Hematopoietic multipotent progenitor cell treated with erythropoietin and hydrocortisone succinate and interleukin-3 and kit ligand, for 4 days (in vitro differentiated cells): Measurements from ENCODE around the gene GRAMD1A.
"Not testable (repeated sequence)": the region's sequence is repeated elsewhere in the genome, so short reads cannot be mapped to it uniquely, and the experiment has no call there.

Source experiments
- DNase-seq: peaks from one replicate; pipeline ENCODE4 v3.0.0-alpha.2; 2015

The GRAMD1A gene

DNA sequence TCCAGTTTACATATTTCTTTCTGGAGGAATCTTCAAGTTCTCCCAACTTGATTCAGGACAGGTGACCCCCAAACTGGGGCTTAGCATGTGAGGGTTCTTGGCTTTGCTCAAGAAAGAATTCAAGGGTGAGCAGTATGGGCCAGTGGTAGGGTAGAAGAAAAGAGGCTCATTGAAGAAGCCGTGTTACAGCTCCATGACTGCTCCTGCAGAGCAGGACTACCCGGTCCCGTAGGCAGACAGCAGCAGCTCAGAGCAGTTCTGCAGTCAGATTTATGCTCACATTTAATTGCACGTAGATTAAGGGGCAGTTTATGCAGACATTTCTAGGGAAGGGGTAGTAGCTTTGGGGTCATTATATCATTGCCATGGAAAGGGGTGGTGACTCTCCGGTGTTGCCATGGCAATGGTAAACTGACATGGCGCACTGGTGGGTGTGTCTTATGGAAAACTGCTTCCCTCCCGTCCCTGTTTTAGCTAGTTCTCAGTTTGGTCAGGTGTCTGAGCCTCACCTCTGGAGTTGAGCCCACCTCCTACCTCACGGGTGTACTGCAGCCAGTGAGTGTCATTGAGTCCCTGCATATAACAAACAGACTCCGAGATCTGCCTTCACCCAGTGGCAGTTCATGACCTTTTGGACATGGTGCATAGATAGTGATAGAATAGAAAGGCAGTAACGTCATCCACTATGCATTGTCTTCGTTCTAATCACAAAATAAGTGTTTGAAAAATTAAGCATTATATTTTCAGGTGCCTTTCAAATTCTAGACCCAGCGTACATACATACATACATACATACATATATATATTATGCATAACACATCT, 20.1 kb upstream of the GRAMD1A start:
- DNase-seq: no peak

DNA sequence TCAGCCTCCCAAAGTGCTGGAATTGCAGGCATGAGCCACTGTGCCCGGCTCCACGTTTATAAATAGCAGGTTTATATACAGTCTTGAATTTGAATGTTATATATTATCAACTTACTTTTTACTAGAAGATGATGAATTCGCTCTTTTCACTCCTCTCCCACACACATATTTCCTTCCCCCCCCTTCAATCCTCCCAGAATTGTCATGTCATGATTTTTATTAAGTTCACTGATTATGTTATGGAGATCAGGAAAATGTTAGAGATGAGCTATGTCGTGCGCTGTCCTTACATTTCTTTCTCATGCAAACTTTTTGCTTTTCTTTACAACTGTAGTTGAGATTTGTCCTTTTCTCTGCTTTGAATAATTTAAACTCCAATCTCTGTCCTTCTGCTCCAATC, 17.8 kb upstream of the GRAMD1A start:
- DNase-seq: no peak

DNA sequence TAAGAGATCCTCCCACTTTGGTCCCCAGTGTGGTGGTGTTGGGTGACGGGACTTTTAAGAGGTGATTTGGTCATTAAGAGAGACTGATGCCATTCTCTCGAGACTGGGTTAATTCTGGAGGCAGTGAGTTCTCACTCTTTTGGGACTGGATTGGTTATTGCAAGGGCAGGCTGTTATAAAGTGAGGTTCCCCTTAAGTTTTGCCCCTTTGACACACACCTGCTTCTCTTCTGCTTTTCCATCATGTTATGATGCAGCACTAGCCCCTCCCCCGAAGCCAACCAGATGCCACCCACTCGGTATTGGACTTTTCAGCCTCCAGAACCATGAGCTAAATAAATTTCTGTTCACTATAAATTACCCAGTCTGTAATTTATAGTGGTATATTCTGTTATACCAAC, 16.3 kb upstream of the GRAMD1A start:
- no peak for DNase-seq

DNA sequence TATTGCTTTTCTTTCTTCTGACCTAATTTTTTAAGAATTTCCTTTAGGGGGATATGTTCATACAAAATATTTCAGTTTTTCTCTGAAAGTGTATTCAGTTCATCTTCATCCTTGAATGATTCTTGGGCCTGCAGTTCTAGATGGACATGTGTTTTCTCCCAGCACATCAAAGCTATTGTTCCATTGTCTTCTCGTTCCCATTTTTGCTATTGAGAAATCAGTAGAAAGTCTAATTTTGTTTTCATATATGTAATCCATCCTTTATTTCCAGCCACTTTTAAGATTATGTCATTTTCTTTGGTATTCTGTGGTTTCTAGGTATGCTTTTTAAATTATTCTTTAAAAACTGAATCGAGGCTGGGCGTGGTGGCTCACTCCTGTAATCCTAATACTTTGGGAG, 15.8 kb upstream of the GRAMD1A start:
- DNase-seq: no peak

DNA sequence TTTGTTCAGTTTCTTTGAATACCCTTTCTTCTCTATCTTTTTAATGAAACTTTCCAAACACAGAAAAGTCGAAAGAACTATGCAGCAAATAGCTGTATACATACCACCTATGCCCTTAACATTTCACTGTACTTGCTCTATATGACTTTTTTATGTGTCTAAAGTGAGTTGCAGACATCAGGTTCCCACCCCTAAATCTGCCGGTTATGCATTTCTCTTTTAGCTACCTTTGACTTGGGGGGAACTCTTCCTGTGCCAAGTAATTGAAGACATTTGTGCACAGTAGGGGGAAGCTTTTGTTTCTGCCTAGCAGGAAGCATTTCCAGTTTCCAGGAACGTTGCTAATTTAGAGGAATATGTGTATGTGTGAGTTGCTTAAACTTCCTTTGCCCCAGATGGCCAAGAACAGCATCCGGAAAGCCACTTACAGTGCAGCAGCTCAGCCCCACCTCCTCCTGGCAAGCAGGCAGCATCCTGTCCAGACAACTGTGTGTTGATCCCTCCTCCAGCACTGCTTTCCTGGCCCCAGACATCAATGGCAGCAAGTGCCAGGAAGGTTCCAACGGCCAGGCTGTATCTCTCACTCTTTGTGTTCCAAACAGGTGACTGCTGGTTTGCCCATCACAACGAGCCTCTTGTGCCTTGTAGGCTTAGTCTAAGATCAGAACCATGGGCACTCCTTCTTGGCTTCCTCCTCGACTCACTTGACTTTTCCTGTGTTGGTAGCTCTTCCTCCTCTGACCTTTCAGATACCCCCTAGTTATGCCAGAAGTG, 14.7 kb upstream of the GRAMD1A start:
- DNase-seq: peak; percentile 33

DNA sequence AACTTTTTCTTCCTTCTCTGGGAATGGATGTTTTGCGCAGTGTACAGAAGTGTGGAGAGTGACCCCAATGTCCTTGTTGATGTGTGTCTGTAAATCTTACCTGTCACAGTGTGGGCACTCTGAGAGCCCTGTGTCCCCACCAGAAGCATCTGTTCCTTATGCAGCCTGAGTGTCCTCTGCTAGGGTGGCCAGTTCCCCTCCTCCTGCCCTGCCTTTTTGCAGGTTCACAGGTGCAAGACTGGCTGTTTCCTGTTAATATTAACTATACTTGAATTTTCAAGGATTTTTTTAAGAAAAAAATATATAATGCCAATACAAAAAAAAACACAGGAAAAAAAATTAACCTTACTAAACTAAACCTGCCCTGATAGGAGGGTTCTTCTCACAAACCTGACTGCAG, 12.0 kb upstream of the GRAMD1A start:
- no peak for DNase-seq

GRCh38 chr19:34989298-34989697, 10.8 kb upstream of the GRAMD1A start:
- no peak for DNase-seq

GRCh38 chr19:34990578-34991192, 9.4 kb upstream of the GRAMD1A start:
- no peak for DNase-seq

GRCh38 chr19:34991542-34992333, 8.4 kb upstream of the GRAMD1A start:
- no peak for DNase-seq

DNA sequence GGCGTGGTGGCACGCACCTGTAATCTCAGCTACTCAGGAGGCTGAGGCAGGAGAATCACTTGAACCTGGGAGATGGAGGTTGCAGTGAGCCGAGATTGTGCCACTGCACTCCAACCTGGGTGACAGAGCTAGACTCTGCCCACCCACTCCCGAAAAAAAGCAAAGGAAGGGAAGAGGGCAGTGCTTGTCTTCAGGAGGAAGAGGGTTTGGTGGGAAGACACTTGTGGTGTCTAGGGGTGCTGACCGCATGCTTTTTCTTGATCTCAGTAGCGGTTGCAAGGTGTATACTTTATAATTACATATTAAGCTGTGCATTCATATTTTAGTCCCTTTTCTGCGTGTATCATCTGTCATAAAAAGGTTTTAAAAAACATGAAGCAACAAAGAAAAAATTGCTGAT, 7.5 kb upstream of the GRAMD1A start:
- DNase-seq: not testable (repeated sequence)

- no peak for DNase-seq
Measured at GRCh38 chr19:34994286-34994642, 5.9 kb upstream of the GRAMD1A start.

DNA sequence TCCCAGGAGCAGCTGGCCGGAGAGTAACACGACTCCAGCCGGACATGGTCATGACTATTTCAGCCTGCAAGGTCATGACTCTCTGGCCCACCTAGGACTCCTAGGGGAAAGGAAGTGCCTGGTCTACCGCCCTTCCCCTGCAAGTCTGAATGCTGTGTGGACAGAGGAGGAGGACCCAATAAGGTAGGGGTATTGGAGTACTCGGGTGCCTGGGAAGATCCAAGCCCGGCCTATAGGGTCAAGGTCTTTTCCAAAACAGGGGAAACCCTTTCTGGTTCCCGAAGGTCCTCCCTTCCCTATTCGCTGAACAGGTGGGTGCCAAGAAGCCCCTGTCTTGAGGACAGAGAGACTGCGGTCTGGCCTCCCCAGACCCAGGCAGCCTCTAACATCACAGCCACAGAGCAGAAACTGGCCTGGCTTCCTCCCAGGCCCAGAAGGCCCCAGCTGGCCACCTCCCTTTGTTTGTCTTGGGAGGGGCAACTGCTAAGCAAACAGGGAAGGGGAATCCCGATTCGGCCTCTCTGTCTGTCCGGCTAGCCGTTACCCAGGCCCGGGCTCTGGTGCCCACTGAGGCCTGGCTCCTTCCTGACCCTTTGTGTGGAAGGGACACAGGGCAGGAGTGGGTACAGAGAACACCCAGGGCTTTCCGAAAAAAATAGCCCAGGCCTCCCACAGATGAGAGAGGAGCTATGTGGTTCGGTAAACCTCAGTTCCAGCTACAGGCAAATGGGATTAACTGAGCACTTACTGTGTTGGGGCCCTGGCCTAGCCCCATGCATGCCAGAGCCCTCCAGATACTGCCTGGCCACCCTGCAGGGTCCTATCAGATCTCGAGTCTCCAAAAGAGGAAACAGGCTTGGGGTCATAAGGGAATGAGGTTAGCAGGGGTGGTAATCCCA, 5.2 kb upstream of the GRAMD1A start:
- DNase-seq: peak; percentile 40

GRCh38 chr19:34995551-34995950, 4.6 kb upstream of the GRAMD1A start:
- no peak for DNase-seq

DNA sequence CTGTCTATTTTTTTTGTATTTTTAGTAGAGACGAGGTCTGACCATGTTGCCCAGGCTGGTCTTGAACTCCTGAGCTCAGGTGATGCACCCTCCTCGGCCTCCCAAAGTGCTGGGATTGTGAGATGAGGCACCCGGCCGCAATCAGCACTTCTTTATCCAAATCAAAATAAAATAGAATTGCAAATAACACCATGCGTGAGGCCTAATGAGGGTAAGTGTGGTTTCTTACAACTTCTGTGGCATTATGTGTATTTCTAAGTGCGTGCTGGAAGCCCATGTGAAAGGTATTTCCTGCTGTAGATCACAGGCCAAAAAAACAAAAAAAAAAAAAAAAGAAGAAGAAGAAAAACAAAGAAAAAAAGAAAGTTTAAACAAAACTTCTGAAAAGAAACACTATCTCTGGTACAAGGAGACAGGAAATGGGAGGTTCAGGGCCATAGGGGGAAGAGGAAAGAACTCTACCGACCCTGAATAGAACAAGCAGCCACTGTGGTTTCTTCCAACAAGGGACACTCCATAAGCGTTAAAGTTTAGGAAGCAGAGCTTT, 3.0 kb upstream of the GRAMD1A start:
- DNase-seq: peak; percentile 61

GRCh38 chr19:34998224-34998623, 1.9 kb upstream of the GRAMD1A start:
- not testable (repeated sequence) for DNase-seq

DNA sequence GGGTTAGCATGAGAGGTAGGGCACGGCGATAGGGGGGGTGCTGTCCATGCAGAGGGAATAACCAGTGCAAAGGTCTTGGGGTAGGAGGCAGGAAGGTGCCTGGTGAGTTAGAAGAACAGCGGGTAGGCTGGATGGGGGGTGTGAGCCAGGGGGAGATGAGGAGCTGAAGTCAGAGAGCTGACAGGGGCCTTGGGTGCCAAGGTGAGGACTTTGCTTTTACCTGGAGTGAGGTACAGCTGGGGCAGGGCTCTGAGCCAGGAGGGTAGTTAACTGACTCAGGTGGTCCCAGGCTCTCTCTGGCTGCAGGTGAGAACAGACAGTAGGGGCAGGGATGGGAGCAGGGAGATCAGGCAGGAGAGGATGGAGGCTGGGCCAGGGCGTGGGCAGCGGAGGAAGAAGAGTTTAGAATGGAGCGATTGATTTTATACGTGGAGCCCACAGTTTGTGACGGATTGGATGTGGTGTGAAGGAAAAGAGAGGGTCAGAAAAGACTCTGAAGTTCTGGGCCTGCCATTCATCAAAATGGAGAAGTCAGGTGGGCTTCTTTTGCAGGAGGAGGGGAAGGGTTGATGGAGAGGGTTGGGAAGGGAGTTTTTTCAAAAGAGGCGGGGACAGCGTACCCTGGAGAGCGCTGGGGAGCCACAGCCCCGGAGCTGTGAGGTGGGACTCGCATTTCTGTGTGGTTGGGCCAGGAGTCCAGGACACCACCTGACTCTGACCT, 1.2 kb upstream of the GRAMD1A start:
- DNase-seq: no peak

GRCh38 chr19:35000338-35000646, 169 bp downstream of the GRAMD1A start:
- DNase-seq: no peak

GRCh38 chr19:35000647-35001501, 751 bp downstream of the GRAMD1A start:
- DNase-seq: peak; percentile 83

DNA sequence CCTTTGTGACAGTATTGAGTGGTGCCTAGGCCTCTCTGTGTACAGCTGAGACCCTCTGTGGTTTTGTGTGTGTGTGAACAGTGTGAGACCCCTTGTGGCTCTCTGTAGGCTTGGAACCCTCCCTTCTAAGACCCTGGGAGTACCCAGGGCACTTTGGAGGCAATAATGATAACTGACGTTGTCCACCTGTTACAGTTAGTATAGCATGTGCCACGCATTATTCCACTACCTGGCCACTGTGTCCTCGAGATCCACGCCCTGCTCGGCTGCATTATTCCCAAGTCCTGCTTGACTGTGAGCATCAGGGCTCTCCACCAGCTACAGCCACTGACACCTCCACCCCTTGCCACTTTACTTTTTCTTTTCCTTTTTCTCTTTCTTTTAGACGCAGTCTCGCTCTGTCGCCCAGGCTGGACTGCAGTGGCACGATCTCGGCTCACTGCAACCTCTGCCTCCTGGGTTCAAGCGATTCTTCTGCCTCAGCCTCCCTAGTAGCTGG, 2.0 kb downstream of the GRAMD1A start:
- DNase-seq: no peak
